Activated naive CD4-positive, alpha-beta T cell treated with anti-CD3 and anti-CD28 coated beads, Interleukin-2, amount 50 U/mL, for 72 hours (primary cell): ENCODE results near the gene STRIP1. TPM values are rescaled to one million over a fixed set of nuclear protein-coding genes. Genes with fewer than 3 reads are reported as not detected.

Source experiments
- ATAC-seq, 2 donors: fragments of 150-1000 bp; cut with Tn5 transposase; 2 replicates each; pipeline ENCODE4 v1.10.0; 2021; ENCODE audit warnings: mild to moderate bottlenecking in 2 of 2, moderate library complexity in 2 of 2
- DNase-seq, 2 donors: peaks; one replicate each; pipeline ENCODE4 v3.0.0; 2021 to 2022; ENCODE audit warnings: low spot score in 2 of 2
- H3K27ac Mint-ChIP-seq, 2 donors: one replicate each; pipeline ENCODE4 v1.8.0; 2022; ENCODE audit warnings: mild to moderate bottlenecking in 2 of 2, mixed read lengths in 2 of 2
- H3K36me3 Mint-ChIP-seq, 2 donors: one replicate each; pipeline ENCODE4 v1.8.0; 2022; ENCODE audit warnings: mixed read lengths in 2 of 2
- H3K9me3 Mint-ChIP-seq, 2 donors: one replicate each; pipeline ENCODE4 v1.8.0; 2022; ENCODE audit warnings: mixed read lengths in 2 of 2
- total RNA-seq, 2 donors: library from RNA; stranded (reverse); gene quantifications; one replicate each; pipeline ENCODE4 v1.2.3, GENCODE V29; 2022

STRIP1 gene, protein sequence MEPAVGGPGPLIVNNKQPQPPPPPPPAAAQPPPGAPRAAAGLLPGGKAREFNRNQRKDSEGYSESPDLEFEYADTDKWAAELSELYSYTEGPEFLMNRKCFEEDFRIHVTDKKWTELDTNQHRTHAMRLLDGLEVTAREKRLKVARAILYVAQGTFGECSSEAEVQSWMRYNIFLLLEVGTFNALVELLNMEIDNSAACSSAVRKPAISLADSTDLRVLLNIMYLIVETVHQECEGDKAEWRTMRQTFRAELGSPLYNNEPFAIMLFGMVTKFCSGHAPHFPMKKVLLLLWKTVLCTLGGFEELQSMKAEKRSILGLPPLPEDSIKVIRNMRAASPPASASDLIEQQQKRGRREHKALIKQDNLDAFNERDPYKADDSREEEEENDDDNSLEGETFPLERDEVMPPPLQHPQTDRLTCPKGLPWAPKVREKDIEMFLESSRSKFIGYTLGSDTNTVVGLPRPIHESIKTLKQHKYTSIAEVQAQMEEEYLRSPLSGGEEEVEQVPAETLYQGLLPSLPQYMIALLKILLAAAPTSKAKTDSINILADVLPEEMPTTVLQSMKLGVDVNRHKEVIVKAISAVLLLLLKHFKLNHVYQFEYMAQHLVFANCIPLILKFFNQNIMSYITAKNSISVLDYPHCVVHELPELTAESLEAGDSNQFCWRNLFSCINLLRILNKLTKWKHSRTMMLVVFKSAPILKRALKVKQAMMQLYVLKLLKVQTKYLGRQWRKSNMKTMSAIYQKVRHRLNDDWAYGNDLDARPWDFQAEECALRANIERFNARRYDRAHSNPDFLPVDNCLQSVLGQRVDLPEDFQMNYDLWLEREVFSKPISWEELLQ
- 10 to 100 TPM; 26.5 to 39.8 TPM for total RNA-seq

- peaks cover 8 to 13% of the 10 kb centered on the region in 2 donors for H3K9me3 Mint-ChIP-seq
- DNase-seq: peak; percentile 88 to 91
- peak; percentile 92 for ATAC-seq
- H3K27ac Mint-ChIP-seq: peak within 1 kb of the TSS; percentile 92 to 94
- peaks cover 6 to 23% of the 10 kb centered on the region in 2 donors for H3K36me3 Mint-ChIP-seq
Measured at GRCh38 chr1:110034451-110035235, at the start of gene STRIP1. Gene STRIP1, plus strand, starts transcription at chr1:110034624. Its CDS starts 14 bp downstream, at chr1:110034638.

- DNase-seq (no peak), ATAC-seq (peak in 1 of 2 donors; percentile 36)
- Mint-ChIP-seq H3K27ac (peak overlapping the region; percentile 99), H3K36me3 (peaks cover 17 to 20% of the 10 kb centered on the region in 2 donors), H3K9me3 (no peaks in the 10 kb centered on the region)
Measured at GRCh38 chr1:109985247-109986053, 49.0 kb upstream of the STRIP1 start.

DNA sequence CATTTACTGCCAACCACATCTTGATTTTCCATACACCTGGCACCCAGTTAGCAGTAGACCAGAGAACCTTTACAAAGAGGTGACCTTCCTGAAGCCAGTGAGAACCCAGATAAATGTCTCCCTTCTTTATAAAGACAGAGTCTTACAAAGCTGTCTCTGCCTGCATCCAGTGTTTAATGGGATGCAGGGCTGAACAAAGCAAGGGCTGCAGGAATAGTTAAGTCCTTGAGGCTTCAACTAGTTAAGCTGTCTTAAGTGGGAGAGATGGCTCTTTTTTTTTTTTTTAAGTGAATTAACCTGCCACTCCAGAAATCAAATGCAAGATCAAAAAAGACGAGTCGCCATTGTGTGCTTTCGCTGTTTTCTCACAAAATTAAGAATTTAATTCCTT, 48.4 kb upstream of the STRIP1 start:
- ATAC-seq: no peak
- H3K27ac Mint-ChIP-seq: peak overlapping the region; percentile 99
- H3K9me3 Mint-ChIP-seq: no peaks in the 10 kb centered on the region
- peaks cover 17 to 20% of the 10 kb centered on the region in 2 donors for H3K36me3 Mint-ChIP-seq
- no peak for DNase-seq

DNA sequence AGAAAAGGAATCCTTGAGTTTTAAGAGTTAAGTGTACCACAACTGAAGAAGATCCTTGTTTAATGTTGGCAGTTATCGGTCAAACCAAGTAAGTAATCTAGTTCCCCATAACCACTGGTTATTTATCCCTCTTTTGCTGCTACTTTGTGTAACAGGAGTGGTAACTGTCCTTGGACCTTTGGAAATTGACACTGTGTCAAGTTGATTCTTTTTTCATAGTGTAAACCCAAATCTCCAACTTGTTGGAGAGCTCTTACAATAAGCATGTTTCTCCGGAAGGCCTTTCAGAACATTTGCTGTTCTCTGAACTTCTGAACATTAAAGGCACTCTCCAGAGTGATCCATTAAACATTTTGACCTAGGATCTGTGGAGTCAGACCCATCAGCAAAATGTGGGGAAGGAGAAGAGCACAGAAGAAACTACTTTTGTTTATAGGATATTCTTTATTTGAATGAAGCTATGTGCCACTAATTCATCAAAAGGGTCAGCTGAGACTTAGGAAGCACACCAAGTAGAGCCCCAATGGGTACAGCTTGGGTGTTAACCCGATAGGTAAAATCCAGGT, 46.0 kb upstream of the STRIP1 start:
- H3K9me3 Mint-ChIP-seq: no peaks in the 10 kb centered on the region

DNA sequence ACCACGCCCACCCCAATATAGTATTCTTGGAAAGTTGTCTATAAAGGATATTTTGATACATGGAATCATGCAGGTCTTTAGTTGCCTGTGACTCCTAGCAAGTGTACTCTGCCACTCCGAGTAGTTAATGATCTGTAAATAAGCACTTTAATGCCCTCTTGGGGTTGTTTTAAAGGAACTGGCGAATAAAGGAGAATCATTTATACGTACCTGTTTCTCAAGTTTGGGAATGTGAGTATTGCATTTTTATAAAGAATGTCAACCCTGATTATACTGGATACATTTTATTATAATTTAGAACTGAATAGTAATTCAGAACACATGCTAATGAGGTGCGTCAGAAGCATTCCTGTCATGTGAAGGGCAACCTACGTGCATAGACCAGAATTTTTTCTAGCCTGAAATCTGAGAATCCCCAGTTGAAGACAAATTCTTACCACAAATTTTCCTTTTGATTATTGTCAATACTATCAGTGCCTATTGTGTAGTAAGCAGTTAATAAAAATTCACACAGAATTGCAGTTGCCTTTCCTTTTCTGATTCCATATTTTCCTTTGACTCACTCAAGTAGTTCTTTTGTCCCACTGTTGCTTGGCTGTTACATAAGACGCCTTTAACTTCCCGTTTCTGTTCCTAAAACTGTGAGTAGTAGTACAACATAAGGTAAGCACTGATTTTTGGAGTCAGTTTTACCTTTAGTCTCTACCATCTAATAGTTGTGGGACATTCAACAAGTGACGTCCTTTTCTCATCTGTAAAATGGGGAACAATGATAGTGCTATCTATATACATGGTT, 44.7 kb upstream of the STRIP1 start:
- Mint-ChIP-seq H3K9me3 (no peaks in the 10 kb centered on the region), H3K36me3 (peaks cover 14 to 17% of the 10 kb centered on the region in 2 donors)
- no peak for ATAC-seq

More for the DNA sequence above, 46.0 kb upstream of the STRIP1 start:
- Mint-ChIP-seq H3K36me3 (peaks cover 17 to 20% of the 10 kb centered on the region in 2 donors), H3K27ac (no peak overlapping the region)
- no peak for ATAC-seq
- DNase-seq: no peak

DNA sequence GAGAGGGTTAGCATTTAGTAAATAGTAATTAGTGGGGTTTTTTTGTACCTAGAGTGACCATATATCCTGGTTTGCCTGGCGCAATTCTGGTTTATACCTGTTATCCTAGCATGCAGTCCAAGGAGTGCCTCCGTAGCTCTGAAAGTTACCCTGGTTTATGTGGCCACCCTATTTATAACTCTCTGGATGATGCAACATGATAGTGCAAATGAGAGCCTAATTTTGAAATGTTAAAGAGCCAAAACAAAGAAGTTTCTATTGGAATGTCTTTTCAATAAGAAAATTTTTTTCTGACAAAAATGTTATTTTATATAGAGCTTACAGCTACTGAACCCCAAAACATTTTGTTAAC, 44.1 kb upstream of the STRIP1 start:
- no peak overlapping the region for H3K27ac Mint-ChIP-seq
- peaks cover 10 to 13% of the 10 kb centered on the region in 2 donors for H3K36me3 Mint-ChIP-seq
- no peak for DNase-seq
- ATAC-seq: no peak
- H3K9me3 Mint-ChIP-seq: no peaks in the 10 kb centered on the region

More for the DNA sequence above, 44.7 kb upstream of the STRIP1 start:
- H3K27ac Mint-ChIP-seq: no peak overlapping the region
- no peak for DNase-seq

DNA sequence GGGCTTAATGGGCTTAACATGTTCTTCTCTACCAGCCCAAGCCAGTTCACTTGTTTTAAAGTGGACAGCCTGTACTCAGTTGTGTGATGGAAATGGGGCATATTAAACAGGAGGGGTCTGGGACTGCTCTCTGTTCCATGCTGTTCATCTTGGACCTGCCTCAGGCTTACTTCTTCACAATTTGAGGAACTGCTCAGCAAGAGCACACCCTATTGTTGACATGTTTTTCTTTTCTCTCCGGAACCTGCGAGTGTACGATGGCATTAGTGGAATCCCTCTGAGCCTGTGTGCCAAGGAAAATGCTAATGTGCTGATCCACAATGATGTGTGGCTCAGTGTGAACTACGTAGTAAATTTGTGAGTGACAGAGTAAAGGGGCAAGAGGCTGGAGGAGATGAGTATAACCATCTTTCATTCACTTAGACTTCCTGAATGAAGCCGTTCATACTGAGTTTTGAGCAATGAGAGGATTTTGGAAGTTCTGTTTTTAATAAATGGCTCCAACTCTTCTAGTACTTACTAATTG, 43.0 kb upstream of the STRIP1 start:
- H3K27ac Mint-ChIP-seq: no peak overlapping the region
- peaks cover 0 to 4% of the 10 kb centered on the region in 2 donors for H3K36me3 Mint-ChIP-seq
- no peak for ATAC-seq
- H3K9me3 Mint-ChIP-seq: no peaks in the 10 kb centered on the region
- DNase-seq: no peak

GRCh38 chr1:109993885-109994284, 40.5 kb upstream of the STRIP1 start:
- Mint-ChIP-seq H3K9me3 (no peaks in the 10 kb centered on the region), H3K36me3 (no peaks in the 10 kb centered on the region), H3K27ac (no peak overlapping the region)
- DNase-seq (no peak), ATAC-seq (peak in 1 of 2 donors; percentile 43)

GRCh38 chr1:109994654-109995053, 39.8 kb upstream of the STRIP1 start:
- DNase-seq: no peak
- Mint-ChIP-seq H3K27ac (no peak overlapping the region), H3K9me3 (no peaks in the 10 kb centered on the region), H3K36me3 (no peaks in the 10 kb centered on the region)
- no peak for ATAC-seq

DNA sequence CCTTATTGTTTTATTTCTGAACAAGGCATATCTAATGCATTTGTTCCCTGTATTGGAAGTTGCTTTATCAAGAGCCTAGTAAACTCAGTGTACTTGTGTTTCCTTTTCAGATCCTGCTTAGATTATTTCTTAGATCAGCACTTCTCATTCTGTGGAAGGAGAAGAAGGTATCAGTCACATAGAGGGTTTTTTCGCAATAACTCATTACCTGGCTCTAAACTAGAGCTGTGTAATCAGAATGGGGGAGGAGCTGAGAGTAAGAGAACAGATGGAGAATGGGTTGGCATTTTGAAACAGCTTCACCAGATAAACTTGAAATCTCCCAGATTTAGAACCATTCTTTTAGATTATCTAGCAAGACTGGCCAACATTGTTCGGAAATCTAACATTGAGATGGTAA, 38.9 kb upstream of the STRIP1 start:
- DNase-seq: no peak
- H3K36me3 Mint-ChIP-seq: no peaks in the 10 kb centered on the region
- H3K9me3 Mint-ChIP-seq: no peaks in the 10 kb centered on the region
- ATAC-seq: no peak
- H3K27ac Mint-ChIP-seq: no peak overlapping the region

DNA sequence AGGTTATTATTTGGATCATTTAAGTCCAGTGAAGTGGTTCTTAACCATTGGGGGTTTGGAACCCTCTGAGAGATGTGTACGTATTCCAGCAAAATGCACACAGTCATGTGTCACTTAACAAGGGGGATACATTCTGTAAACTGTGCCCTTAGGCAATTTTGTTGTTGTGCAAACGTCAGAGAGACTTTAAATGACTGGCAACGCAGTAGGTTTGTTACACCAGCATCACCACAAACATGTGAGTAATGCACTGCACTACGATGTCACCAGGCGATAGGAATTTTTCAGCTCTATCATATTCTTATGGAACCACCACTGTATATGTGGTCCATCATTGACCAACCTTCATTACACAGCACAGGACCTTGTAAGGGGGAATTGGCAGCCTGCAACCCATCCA, 37.9 kb upstream of the STRIP1 start:
- ATAC-seq (no peak), DNase-seq (no peak)
- no peaks in the 10 kb centered on the region for H3K36me3 Mint-ChIP-seq
- no peak overlapping the region for H3K27ac Mint-ChIP-seq
- no peaks in the 10 kb centered on the region for H3K9me3 Mint-ChIP-seq

DNA sequence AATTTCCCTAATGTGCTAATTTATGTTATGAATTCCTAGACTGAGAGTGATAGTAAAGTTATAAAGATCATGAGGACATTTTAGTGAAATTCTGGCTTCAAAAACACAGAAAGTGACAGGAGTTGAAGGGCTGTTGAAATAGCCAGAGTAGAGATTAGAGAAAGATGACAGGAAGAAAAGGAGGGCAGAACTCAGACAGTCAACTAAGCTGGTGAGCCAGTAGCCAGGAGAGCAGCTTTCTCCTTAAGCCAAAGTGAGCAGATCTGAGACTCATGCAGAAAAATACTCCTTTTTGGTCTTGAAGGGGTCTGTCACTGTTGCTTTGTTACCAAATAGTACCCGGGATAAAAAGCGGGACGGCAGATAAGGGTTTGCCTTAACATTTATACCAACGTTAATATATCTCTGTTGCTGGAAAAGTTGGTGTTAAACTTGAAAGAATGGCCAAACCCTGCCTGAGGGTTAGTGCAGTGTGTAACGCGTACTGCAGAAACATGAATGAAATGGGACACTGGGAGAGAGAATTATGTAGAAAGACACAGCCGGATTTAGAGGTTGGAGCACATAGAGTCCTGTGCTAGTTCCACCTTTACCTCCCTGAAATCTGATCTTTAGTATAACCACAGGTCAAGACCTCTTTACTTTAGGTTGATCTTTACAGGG, 37.1 kb upstream of the STRIP1 start:
- DNase-seq (no peak), ATAC-seq (no peak)
- no peaks in the 10 kb centered on the region for H3K36me3 Mint-ChIP-seq
- no peaks in the 10 kb centered on the region for H3K9me3 Mint-ChIP-seq
- no peak overlapping the region for H3K27ac Mint-ChIP-seq

DNA sequence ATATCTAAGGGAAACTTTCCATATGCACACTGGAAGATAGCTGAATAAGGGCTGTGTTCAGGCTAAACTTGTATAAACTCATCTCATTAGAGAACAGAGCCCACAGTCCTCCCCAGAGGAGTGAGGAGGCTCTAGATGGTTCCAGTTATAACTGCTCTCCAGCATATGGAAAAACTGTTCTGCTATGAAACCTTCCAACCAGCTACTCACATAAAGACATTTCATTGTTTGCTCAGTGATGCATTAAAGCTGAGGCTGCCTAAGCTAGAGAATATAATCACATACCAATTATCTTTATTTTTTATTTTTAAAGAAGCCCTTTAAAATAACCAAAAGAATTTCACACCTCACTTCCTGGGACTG, 36.6 kb upstream of the STRIP1 start:
- ATAC-seq (no peak), DNase-seq (no peak)
- Mint-ChIP-seq H3K27ac (no peak overlapping the region), H3K36me3 (no peaks in the 10 kb centered on the region), H3K9me3 (no peaks in the 10 kb centered on the region)

DNA sequence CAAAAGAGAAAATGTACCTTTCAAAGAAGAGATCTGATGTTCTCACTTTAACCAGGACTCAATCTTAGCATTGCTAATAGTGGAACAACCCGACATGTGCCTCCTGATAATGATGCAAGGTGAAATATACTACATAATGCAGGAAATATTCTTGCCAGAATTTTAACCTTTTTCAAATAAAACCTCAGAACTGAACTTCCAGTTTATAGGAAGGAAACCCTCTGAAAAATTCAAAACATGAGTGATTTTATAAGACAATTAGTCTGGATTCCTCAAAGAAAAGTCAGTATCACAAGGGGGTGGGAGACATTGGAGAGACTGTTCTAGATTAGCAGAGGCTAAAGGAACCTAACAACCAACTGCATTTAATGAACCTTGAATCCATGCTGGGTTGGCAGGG, 31.7 kb upstream of the STRIP1 start:
- Mint-ChIP-seq H3K27ac (no peak overlapping the region), H3K36me3 (peaks cover 0 to 6% of the 10 kb centered on the region in 2 donors), H3K9me3 (no peaks in the 10 kb centered on the region)
- DNase-seq: no peak
- no peak for ATAC-seq
